Measurements from ENCODE around the gene EIF5B.

EIF5B gene

DNA sequence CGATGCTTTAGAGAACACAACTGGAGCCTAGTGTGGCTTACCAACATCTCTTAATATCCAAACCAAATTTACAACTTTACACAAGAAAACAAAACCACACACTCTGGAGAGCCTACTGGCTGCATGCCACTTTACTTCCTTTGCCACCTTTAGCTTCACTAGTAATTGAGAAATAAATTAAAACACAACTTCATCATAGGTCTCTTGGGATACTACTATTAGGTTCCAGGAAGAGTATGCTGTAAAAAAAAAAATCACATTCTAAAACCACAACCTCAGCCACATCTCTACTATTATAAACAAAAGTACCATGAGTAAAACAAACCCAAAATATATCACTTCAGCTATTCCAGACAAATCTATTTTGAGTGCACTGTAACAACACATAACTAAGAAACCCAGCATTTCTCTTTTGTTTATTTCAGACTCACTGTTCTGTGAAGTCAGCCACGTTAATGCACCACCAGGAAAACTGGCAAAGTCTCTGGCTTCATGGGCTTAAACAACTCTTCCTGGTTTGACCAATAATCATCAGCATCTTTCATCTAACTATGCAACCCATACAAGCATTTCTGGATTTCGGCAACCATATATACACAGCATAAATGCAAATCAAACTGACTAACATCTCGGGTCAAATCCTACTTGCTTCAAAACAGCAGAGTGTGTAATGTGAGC is 93.6 kb downstream of the EIF5B start:
- POLR2A ChIA-PET = no interaction called here
- DNase-seq (ENCODE audit: extremely low spot score) = no peak
- TF ChIP-seq HDGF (IDR thresholded peaks at IDR 0.05; ENCODE audit: borderline replicate concordance) (no peak), FOXK2 (IDR thresholded peaks at IDR 0.05) (no peak), NFRKB (IDR thresholded peaks at IDR 0.05) (no peak), FOXM1 (IDR thresholded peaks at IDR 0.05; ENCODE audit: borderline replicate concordance) (no peak), FOXA1 (IDR thresholded peaks at IDR 0.05) (no peak), ZNF384 (IDR thresholded peaks at IDR 0.05) (no peak)
- TF ChIP-seq, protein P1, sequence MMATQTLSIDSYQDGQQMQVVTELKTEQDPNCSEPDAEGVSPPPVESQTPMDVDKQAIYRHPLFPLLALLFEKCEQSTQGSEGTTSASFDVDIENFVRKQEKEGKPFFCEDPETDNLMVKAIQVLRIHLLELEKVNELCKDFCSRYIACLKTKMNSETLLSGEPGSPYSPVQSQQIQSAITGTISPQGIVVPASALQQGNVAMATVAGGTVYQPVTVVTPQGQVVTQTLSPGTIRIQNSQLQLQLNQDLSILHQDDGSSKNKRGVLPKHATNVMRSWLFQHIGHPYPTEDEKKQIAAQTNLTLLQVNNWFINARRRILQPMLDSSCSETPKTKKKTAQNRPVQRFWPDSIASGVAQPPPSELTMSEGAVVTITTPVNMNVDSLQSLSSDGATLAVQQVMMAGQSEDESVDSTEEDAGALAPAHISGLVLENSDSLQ (IDR thresholded peaks at IDR 0.05) = no peak
- CTCF ChIA-PET = interaction anchor here (0.6 kb wide), 1 partner anchor 9 kb away, joined by 3 read pairs; no protein-coding TSS in a partner anchor

DNA sequence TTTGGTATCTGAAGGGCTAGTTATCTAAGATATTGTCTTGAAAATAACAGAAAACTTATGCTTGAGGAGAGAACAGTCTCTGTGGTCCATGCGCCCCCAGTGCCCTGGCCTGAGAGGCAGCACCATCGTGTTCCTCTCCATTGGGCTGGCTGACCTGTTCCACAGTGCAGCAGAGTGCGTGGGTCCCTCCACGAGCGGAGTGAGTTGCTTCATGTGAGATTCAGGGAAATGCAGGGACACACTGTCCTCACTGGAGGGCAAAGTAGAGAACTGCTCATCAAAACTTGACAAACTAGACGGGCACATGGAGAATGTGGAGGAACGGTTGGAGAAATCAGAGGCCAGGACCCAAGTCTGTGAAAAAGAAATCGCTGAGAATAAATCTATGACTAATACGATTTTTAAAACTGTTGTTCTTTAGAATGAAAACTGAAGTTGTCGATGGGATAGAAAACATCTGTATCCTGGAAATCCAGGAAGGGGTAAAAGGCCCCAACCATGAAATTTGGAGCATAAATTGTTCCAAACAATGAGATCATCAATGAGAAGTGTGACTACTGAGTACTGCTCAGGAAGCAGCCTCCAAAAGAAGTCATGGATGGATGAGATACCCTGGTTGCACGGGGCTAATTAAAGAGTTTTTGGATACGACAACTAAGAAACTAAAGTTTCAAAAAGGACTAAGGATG is 94.5 kb downstream of the EIF5B start:
- DNase-seq (ENCODE audit: extremely low spot score) = no peak
- ChIA-PET CTCF (interaction anchor here (0.7 kb wide), 1 partner anchor 829 kb away, joined by 3 read pairs; no protein-coding TSS in a partner anchor), POLR2A (no interaction called here)
- TF ChIP-seq FOXM1 (IDR thresholded peaks at IDR 0.05; ENCODE audit: borderline replicate concordance) = no peak
- no peak for TF ChIP-seq L3MBTL2 (conservative IDR thresholded peaks at IDR 0.05)
- no peak for TF ChIP-seq HDGF (IDR thresholded peaks at IDR 0.05; ENCODE audit: borderline replicate concordance)
- no peak for TF ChIP-seq SUZ12 (IDR thresholded peaks at IDR 0.05)
- TF ChIP-seq SP1 (IDR thresholded peaks at IDR 0.05) = no peak
- no peak for TF ChIP-seq TARDBP (IDR thresholded peaks at IDR 0.05)
- TF ChIP-seq, protein P1 (IDR thresholded peaks at IDR 0.05) = no peak
- TF ChIP-seq ARNT (IDR thresholded peaks at IDR 0.05) = no peak
- no peak for TF ChIP-seq FOXK2 (IDR thresholded peaks at IDR 0.05)
- no peak for TF ChIP-seq LEF1 (IDR thresholded peaks at IDR 0.05; ENCODE audit: borderline replicate concordance)
- no peak for TF ChIP-seq FOXA1 (IDR thresholded peaks at IDR 0.05)
- no peak for TF ChIP-seq ELF4 (IDR thresholded peaks at IDR 0.05)
- TF ChIP-seq BHLHE40 (IDR thresholded peaks at IDR 0.05; ENCODE audit: borderline replicate concordance) = no peak
- no peak for TF ChIP-seq NFRKB (IDR thresholded peaks at IDR 0.05)
- no peak for TF ChIP-seq CTBP1 (IDR thresholded peaks at IDR 0.05; ENCODE audit: borderline replicate concordance)
- TF ChIP-seq ZNF384 (IDR thresholded peaks at IDR 0.05) = no peak

DNA sequence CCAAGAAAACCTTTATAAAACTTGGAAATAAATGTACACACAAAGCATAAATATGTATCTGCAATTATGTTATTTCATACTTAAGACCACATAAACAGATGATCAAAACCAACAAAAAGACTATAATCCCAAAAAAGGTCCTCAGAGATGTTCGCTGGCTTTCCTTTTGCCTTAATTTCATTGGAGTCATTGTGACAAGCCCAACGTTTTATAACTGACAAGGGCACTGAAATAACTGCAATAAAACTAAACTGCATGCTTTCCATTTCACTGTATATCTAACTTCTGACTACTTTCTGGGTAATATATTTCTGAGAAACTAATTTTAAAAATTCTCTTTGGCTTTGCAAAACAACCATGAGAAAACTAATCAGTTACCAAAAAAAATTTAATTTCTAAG is 96.2 kb downstream of the EIF5B start:
- TF ChIP-seq BHLHE40 (IDR thresholded peaks at IDR 0.05; ENCODE audit: borderline replicate concordance) = no peak
- no peak for TF ChIP-seq ELF4 (IDR thresholded peaks at IDR 0.05)
- TF ChIP-seq L3MBTL2 (conservative IDR thresholded peaks at IDR 0.05) = no peak
- no peak for TF ChIP-seq ARNT (IDR thresholded peaks at IDR 0.05)
- TF ChIP-seq LEF1 (IDR thresholded peaks at IDR 0.05; ENCODE audit: borderline replicate concordance) = no peak
- TF ChIP-seq ZNF384 (IDR thresholded peaks at IDR 0.05) = no peak
- TF ChIP-seq FOXA1 (IDR thresholded peaks at IDR 0.05) = no peak
- TF ChIP-seq TARDBP (IDR thresholded peaks at IDR 0.05) = no peak
- TF ChIP-seq HDGF (IDR thresholded peaks at IDR 0.05; ENCODE audit: borderline replicate concordance) = no peak
- TF ChIP-seq, protein P1 (IDR thresholded peaks at IDR 0.05) = no peak
- TF ChIP-seq FOXK2 (IDR thresholded peaks at IDR 0.05) = no peak
- TF ChIP-seq SP1 (IDR thresholded peaks at IDR 0.05) = no peak
- no peak for TF ChIP-seq NFRKB (IDR thresholded peaks at IDR 0.05)
- no peak for TF ChIP-seq CTBP1 (IDR thresholded peaks at IDR 0.05; ENCODE audit: borderline replicate concordance)
- TF ChIP-seq FOXM1 (IDR thresholded peaks at IDR 0.05; ENCODE audit: borderline replicate concordance) = no peak
- TF ChIP-seq SUZ12 (IDR thresholded peaks at IDR 0.05) = no peak
- POLR2A ChIA-PET = no interaction called here
- DNase-seq (ENCODE audit: extremely low spot score) = no peak
- CTCF ChIA-PET = no interaction called here

- ChIA-PET CTCF (interaction anchor here (0.6 kb wide), 3 partner anchors 12 to 234 kb away, joined by 3 read pairs; no protein-coding TSS in a partner anchor), POLR2A (no interaction called here)
- TF ChIP-seq CTBP1 (IDR thresholded peaks at IDR 0.05; ENCODE audit: borderline replicate concordance) (no peak), L3MBTL2 (conservative IDR thresholded peaks at IDR 0.05) (no peak), ZNF384 (IDR thresholded peaks at IDR 0.05) (no peak), LEF1 (IDR thresholded peaks at IDR 0.05; ENCODE audit: borderline replicate concordance) (no peak), BHLHE40 (IDR thresholded peaks at IDR 0.05; ENCODE audit: borderline replicate concordance) (no peak), FOXM1 (IDR thresholded peaks at IDR 0.05; ENCODE audit: borderline replicate concordance) (no peak), ARNT (IDR thresholded peaks at IDR 0.05) (no peak), TARDBP (IDR thresholded peaks at IDR 0.05) (no peak), NFRKB (IDR thresholded peaks at IDR 0.05) (no peak), HDGF (IDR thresholded peaks at IDR 0.05; ENCODE audit: borderline replicate concordance) (no peak), SP1 (IDR thresholded peaks at IDR 0.05) (no peak), ELF4 (IDR thresholded peaks at IDR 0.05) (no peak), FOXA1 (IDR thresholded peaks at IDR 0.05) (no peak), FOXK2 (IDR thresholded peaks at IDR 0.05) (no peak), SUZ12 (IDR thresholded peaks at IDR 0.05) (no peak)
- TF ChIP-seq, protein P1 (IDR thresholded peaks at IDR 0.05) = no peak
- DNase-seq (ENCODE audit: extremely low spot score) = no peak
Measured at GRCh38 chr2:99436874-99437273, 99.7 kb downstream of the EIF5B start.
